Measurements from ENCODE around the gene ZKSCAN4. TPM values are rescaled to one million over a fixed set of nuclear protein-coding genes. Genes with fewer than 3 reads are reported as not detected.

ZKSCAN4 gene
- polyA plus RNA-seq, 3 donors: 1.0 to 1.7 (median 1.6) TPM

GRCh38 chr6:28217890-28218289 lies 34.2 kb downstream of the ZKSCAN4 start:
- no peak overlapping the region for H3K27ac ChIP-seq (ENCODE audit: low read depth, low read length)
- 89 to 98% (median 95%) methylated on average over 12 of the region's 12 CpGs for WGBS, 3 donors

GRCh38 chr6:28215425-28215824 lies 36.6 kb downstream of the ZKSCAN4 start:
- WGBS, 3 donors: 23 to 43% (median 31%) methylated on average over 8 of the region's 8 CpGs
- H3K27ac ChIP-seq (ENCODE audit: low read depth, low read length): no peak overlapping the region

GRCh38 chr6:28213213-28213523 lies 38.9 kb downstream of the ZKSCAN4 start:
- 19 to 28% (median 22%) methylated on average over 2 of the region's 2 CpGs for WGBS, 3 donors
- H3K27ac ChIP-seq (ENCODE audit: low read depth, low read length): no peak overlapping the region

GRCh38 chr6:28212510-28213212 lies 39.4 kb downstream of the ZKSCAN4 start:
- WGBS, 3 donors: 2% methylated on average over 21 of the region's 21 CpGs
- no peak overlapping the region for H3K27ac ChIP-seq (ENCODE audit: low read depth, low read length)

- WGBS, 3 donors: 7 to 16% (median 7%) methylated on average over 16 of the region's 16 CpGs
- no peak overlapping the region for H3K27ac ChIP-seq (ENCODE audit: low read depth, low read length)
These were observed 40.1 kb downstream of the ZKSCAN4 start for GRCh38 chr6:28211840-28212509.

DNA sequence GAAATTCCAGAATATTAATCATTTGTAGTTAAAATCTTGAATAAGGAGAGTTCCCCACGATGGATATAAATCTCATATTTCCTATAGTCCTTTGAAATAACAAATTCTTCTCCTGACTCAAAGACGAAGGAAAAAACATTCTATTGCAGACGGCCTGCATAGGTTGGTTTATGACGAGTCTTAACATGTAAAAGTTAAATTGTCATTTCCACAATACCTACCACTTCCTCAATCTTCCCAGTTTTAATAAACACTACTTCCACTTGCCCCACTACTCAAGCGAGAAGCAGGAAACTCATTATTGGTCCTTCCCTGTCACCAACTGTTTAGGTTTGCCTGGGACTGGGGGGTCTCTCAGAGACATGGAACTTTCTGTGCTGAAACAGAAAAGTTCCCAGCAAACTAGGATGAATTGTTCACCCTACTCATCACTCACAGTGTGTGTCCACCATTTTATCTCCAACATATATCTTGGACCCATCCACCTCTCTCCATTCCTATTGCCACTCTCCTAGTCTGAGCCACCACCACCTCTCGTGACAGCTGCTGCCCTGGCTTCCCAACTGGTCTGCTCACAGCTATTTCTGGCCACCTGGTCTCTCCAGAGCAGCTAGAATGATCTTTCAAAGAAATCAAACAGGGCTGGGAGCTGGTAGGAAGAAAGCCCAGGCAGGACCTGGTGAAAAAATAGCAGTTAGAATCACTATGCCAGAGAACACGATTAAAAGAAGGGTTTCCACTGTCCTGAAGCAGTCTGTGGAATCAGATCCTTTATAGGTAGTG lies 42.1 kb downstream of the ZKSCAN4 start:
- WGBS, 3 donors: 36 to 55% (median 44%) methylated on average over 7 of the region's 7 CpGs
- no peak overlapping the region for H3K27ac ChIP-seq (ENCODE audit: low read depth, low read length)

DNA sequence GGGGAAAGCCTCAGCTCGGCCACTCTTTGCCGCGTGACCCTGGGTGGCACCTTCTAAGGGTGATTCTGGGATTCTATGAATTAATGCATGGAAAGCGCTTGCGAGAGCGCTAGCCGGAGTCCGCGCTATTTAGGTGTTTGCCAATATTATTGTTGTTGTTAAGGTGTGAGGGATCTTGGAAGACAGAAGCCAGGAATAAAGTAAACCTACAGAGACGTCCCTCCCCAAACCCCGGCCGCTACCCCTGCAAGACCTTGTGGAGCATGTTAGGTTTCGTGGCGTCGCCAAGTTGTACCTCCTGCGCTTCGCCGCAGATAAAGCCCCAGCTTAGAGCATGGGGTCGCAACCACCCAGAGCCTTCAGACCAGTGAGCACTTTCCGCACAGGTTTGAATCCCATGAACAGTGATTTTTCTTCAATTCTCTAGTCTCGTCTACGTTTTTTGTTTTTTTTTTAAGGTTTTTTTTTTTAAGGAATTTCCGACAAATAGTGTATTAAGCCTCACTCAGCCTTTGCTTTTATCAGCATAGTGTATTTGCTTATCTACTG lies 43.9 kb downstream of the ZKSCAN4 start:
- H3K27ac ChIP-seq (ENCODE audit: low read depth, low read length): no peak overlapping the region
- WGBS, 3 donors: 7 to 10% (median 8%) methylated on average over 23 of the region's 23 CpGs

DNA sequence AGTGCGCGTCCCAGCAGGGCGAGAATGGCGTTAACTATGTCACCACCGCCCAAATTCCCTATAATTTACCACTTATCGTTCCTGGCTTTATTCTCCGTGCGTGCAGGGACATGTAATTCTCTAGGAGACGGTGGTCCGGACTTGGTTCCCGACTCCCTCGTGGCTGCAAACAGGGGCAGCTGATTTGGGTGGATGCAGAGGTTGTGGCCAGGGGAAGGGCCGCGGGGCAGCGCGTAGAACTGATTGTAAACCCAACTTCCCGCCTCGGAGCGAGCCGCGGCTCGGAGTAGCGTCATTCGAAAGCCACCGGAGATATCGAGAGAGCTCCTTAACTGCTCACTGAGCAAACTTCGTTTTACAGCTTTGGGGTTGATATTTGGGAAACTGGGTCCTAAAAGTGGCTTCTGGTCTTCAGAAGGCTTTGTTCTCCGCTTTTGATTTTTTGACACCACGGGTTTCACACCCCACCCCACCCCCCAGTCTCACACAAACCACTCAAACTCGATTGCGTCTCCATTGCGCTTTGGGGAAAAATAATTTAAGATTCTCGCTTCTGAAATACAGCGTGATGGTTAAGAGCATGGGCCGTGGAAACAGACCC lies 44.5 kb downstream of the ZKSCAN4 start:
- no peak overlapping the region for H3K27ac ChIP-seq (ENCODE audit: low read depth, low read length)
- 2 to 3% (median 2%) methylated on average over 35 of the region's 35 CpGs for WGBS, 3 donors

DNA sequence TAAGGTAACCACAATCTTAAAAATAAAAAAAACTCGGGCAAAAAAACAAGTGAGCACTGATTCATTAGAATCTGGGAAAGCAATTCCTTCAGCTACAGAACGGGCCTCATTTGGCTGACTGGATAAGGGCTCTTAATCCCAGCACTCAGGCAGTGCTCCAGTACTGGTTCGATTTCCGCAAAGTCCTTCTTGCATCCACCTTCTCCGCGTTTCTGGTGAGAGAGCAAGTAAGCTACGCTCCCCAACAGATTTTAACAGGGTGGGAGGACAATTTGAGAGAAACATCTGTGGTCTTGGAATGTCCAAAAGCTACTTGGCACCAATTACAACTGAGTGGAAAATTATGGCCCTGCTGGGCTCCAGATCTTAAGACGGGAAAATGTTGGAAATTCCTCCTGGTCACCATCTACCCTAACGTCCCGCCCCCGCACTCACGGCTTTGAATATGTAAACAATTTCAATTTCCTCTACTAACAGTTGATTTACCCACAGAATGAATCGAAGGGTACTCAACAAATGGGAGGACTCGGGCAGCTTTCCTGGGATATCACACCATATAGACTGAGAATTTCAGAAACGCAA lies 45.0 kb downstream of the ZKSCAN4 start:
- H3K27ac ChIP-seq (ENCODE audit: low read depth, low read length): no peak overlapping the region
- WGBS, 3 donors: 7 to 11% (median 10%) methylated on average over 15 of the region's 15 CpGs

GRCh38 chr6:28206527-28206926 lies 45.5 kb downstream of the ZKSCAN4 start:
- WGBS, 3 donors: 24 to 47% (median 38%) methylated on average over 3 of the region's 3 CpGs
- no peak overlapping the region for H3K27ac ChIP-seq (ENCODE audit: low read depth, low read length)

GRCh38 chr6:28205879-28206278 lies 46.2 kb downstream of the ZKSCAN4 start:
- no peak overlapping the region for H3K27ac ChIP-seq (ENCODE audit: low read depth, low read length)
- WGBS, 3 donors: 43 to 50% (median 44%) methylated on average over 1 of the region's 1 CpG

DNA sequence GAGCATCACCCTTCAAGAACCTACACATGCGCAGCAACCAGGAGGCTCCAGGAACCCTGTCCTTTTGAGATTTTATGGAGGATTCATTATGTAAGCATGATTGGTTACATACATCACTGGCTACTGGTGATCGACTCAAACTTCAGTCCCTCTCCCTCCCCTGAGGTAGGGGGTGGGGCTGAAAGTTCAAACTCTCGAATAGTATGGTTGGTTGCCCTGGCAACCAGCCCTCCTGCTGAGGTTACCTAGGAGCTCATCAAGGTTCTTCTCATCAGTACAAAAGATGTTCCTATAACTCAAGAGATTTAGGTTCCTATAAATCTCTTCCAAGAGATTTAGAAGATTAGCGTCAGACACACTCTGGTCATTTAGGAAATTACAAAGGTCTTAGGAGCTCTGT lies 48.9 kb downstream of the ZKSCAN4 start:
- no peak overlapping the region for H3K27ac ChIP-seq (ENCODE audit: low read depth, low read length)
- 25 to 40% (median 35%) methylated on average over 4 of the region's 4 CpGs for WGBS, 3 donors

GRCh38 chr6:28200020-28200419 lies 52.0 kb downstream of the ZKSCAN4 start:
- H3K27ac ChIP-seq (ENCODE audit: low read depth, low read length): no peak overlapping the region
- WGBS, 3 donors: 60 to 70% (median 69%) methylated on average over 1 of the region's 1 CpG

Other genes starting within 250 kb of the ZKSCAN4 start
- gene ZNF165, start 171.7 kb downstream of the ZKSCAN4 start, polyA plus RNA-seq: 1 to 10 TPM in 2 of 3 donors, under 1 TPM in 1; 0.31 to 2.3 (median 1.0) TPM
- 1 to 10 TPM; 2.6 to 3.7 (median 2.7) TPM for gene ZSCAN16, start 127.7 kb downstream of the ZKSCAN4 start, polyA plus RNA-seq
- gene ZKSCAN8, start 110.4 kb downstream of the ZKSCAN4 start, polyA plus RNA-seq: 1 to 10 TPM; 3.5 to 6.1 (median 3.7) TPM
- gene ZSCAN9, start 27.0 kb downstream of the ZKSCAN4 start, polyA plus RNA-seq: 1 to 10 TPM; 4.7 to 5.4 (median 4.7) TPM
- gene NKAPL, start 7.0 kb upstream of the ZKSCAN4 start, polyA plus RNA-seq: 1 to 10 TPM; 1.2 to 3.0 (median 2.4) TPM
- 1 to 10 TPM; 4.5 to 7.2 (median 4.9) TPM for gene ZSCAN26, start 14.9 kb upstream of the ZKSCAN4 start, polyA plus RNA-seq
- gene PGBD1, start 29.3 kb upstream of the ZKSCAN4 start, polyA plus RNA-seq: 1 to 10 TPM in 2 of 3 donors, under 1 TPM in 1; 0.98 to 2.8 (median 2.0) TPM
- 1 to 10 TPM; 3.0 to 9.1 (median 3.8) TPM for gene ZSCAN31, start 83.9 kb upstream of the ZKSCAN4 start, polyA plus RNA-seq
- gene ZKSCAN3, start 97.7 kb upstream of the ZKSCAN4 start, polyA plus RNA-seq: 1 to 10 TPM in 1 of 3 donors, under 1 TPM in 2; 0.85 to 2.0 (median 0.88) TPM
- gene ZSCAN12, start 147.5 kb upstream of the ZKSCAN4 start, polyA plus RNA-seq: 1 to 10 TPM; 1.0 to 1.7 (median 1.3) TPM
- under 1 TPM in 2 of 3 donors, not detected in 1; 0.18 to 0.75 TPM for gene ZSCAN23, start 191.2 kb upstream of the ZKSCAN4 start, polyA plus RNA-seq

Data from adipose tissue (tissue), 3 donors.